GM12878 (cell line): ENCODE measurements around the gene AQP2. TPM values are rescaled to one million over a fixed set of nuclear protein-coding genes. Genes with fewer than 3 reads are reported as not detected.

Experiments
- ATAC-seq: fragments of 200-7000 bp; cut with Tn5 transposase; 3 replicates; pipeline ENCODE4 v1.9.1; 2020; ENCODE audit warnings: mild to moderate bottlenecking, moderate library complexity
- BruUV-seq: library from RNA; stranded (reverse); fragments of 400-500 nt; replicated peaks from 2 replicates; lab custom pipeline; 2021; lab: Mats Ljungman, UMichigan
- CTCF ChIA-PET: fragments of 300-600 bp; sonication (Branson Sonifier 250); formaldehyde crosslinking; extraction: SDS; loops from one replicate; lab custom pipeline; 2021; ENCODE audit warnings: inconsistent platforms; lab: Yijun Ruan, JAX
- POLR2A ChIA-PET: fragments of 350-600 bp; formaldehyde crosslinking; extraction: SDS; loops from one replicate; lab custom pipeline; 2021; ENCODE audit warnings: inconsistent platforms; lab: Charles Lee
- RAD21 ChIA-PET: fragments of 300-600 bp; sonication (Branson Sonifier 250); formaldehyde crosslinking; loops from one replicate; lab custom pipeline; 2023; ENCODE audit warnings: antibody characterized with exemption; ENCODE audit not compliant: unreplicated experiment; lab: Charles Lee
- SMC1A ChIA-PET: fragments of 300-600 bp; sonication (Branson Sonifier 250); formaldehyde crosslinking; loops from one replicate; lab custom pipeline; 2023; ENCODE audit not compliant: unreplicated experiment, uncharacterized antibody; lab: Charles Lee
- DNase-seq: peaks from one replicate; pipeline ENCODE4 v3.0.0-alpha.2; 2011; ENCODE audit warnings: low read depth, low spot score
- FAIRE-seq: peaks from 3 replicates; lab custom pipeline; 2011; peaks lifted over from hg19 to GRCh38; lab: Jason Lieb, UNC
- H2AFZ ChIP-seq: 2 replicates; pipeline ENCODE4 v1.6.0; 2011; ENCODE audit warnings: low read depth, low read length, control low read depth; ENCODE audit not compliant: control insufficient read depth
- H3K27ac ChIP-seq: 2 replicates; pipeline ENCODE4 v1.5.1; 2011; ENCODE audit warnings: control low read depth; ENCODE audit not compliant: control insufficient read depth, insufficient read depth
- H3K27me3 ChIP-seq, 2 experiments: replicated peaks in 1 of 2; 2 replicates each; pipeline versions ENCODE4 v1.6.0 to v1.6.1; 2011; ENCODE audit warnings: low read length in 1 of 2; ENCODE audit not compliant: control insufficient read depth in 2 of 2, insufficient read depth in 2 of 2
- H3K36me3 ChIP-seq, 2 experiments: 2 replicates each; pipeline ENCODE4 v1.5.1; 2011; ENCODE audit warnings: low read length in 1 of 2; ENCODE audit not compliant: control insufficient read depth in 2 of 2, insufficient read depth in 2 of 2
- H3K4me1 ChIP-seq: 2 replicates; pipeline ENCODE4 v1.6.1; 2011; ENCODE audit warnings: mild to moderate bottlenecking, low read length, moderate library complexity, mixed read lengths; ENCODE audit not compliant: control insufficient read depth, insufficient read depth
- H3K4me2 ChIP-seq: 2 replicates; pipeline ENCODE4 v1.6.0; 2011; ENCODE audit warnings: control low read depth; ENCODE audit not compliant: control insufficient read depth, insufficient read depth
- H3K4me3 ChIP-seq: fragments of 200-600 bp; sonication (generic); 2 replicates; pipeline ENCODE4 v1.5.1; 2016
- H3K79me2 ChIP-seq: 2 replicates; pipeline ENCODE4 v1.6.0; 2011; ENCODE audit warnings: low read length; ENCODE audit not compliant: control insufficient read depth, insufficient read depth
- H3K9ac ChIP-seq: 2 replicates; pipeline ENCODE4 v1.8.0; 2011; ENCODE audit warnings: low read length, control low read depth, mixed read lengths; ENCODE audit not compliant: control insufficient read depth, insufficient read depth
- H3K9me3 ChIP-seq: replicated peaks from 3 replicates; pipeline ENCODE4 v1.5.1; 2011; ENCODE audit warnings: mild to moderate bottlenecking, low read length; ENCODE audit not compliant: control insufficient read depth, insufficient read depth
- H4K20me1 ChIP-seq: 2 replicates; pipeline ENCODE4 v1.6.0; 2011; ENCODE audit not compliant: control insufficient read depth, insufficient read depth
- BHLHE40 ChIP-seq, 2 experiments: fragments of 450-650 bp in 1 of 2; IDR thresholded peaks; 2 replicates each; pipeline ENCODE4 v1.6.1; 2011 to 2017; ENCODE audit warnings: low read depth in 2 of 2, borderline replicate concordance in 1 of 2, improper control_type of control experiment in 1 of 2, low read length in 1 of 2, mild to moderate bottlenecking in 1 of 2
- EZH2 ChIP-seq: IDR thresholded peaks from 2 replicates; pipeline ENCODE4 v1.6.1; 2012; ENCODE audit warnings: low read depth, mild to moderate bottlenecking, control low read depth, inconsistent platforms, low read length, borderline replicate concordance; ENCODE audit not compliant: control insufficient read depth
- NFXL1 ChIP-seq: fragments of 450-650 bp; IDR thresholded peaks from 2 replicates; pipeline ENCODE4 v1.6.1; 2017; ENCODE audit warnings: antibody characterized with exemption, mild to moderate bottlenecking, borderline replicate concordance
- NFYA ChIP-seq: IDR thresholded peaks from 2 replicates; pipeline ENCODE4 v1.6.1; 2011; ENCODE audit warnings: low read depth, mild to moderate bottlenecking, low read length, improper control_type of control experiment, borderline replicate concordance
- RAD21 ChIP-seq: IDR thresholded peaks from 2 replicates; pipeline ENCODE4 v1.6.1; 2011; ENCODE audit warnings: mild to moderate bottlenecking, low read depth, low read length, moderate library complexity; ENCODE audit not compliant: insufficient read depth
- TCF7 ChIP-seq: IDR thresholded peaks from 2 replicates; pipeline ENCODE4 v1.6.1; 2014; ENCODE audit warnings: antibody characterized with exemption, borderline replicate concordance
- WGBS: methylation state at CpG from one replicate; pipeline ENCODE4 v1.1.6; 2016; ENCODE audit warnings: low lambda C conversion rate; ENCODE audit not compliant: insufficient replicate concordance, insufficient coverage; ENCODE audit errors: missing lambda C conversion rate; 5-methylcytosine and 5-hydroxymethylcytosine counted together
- in situ Hi-C: fragments of 300-500 bp; cut with MboI; formaldehyde crosslinking; loops from 9 replicates; pipeline ENCODE4 v1.14.3; 2018; ENCODE audit warnings: mixed read lengths
- intact Hi-C: fragments of 100-400 bp; cut with micrococcal nuclease; formaldehyde crosslinking; loops from one replicate; pipeline ENCODE4 v1.14.2; 2022; ENCODE audit not compliant: unreplicated experiment
- polyA plus RNA-seq, 11 experiments: library from polyadenylated mRNA; depleted of rRNA in 4 of 11; unstranded in 6 of 11; stranded (reverse) in 5 of 11; fragments of >200 nt; fragmentation: Nextera tagmentation in 4 of 11; fragmentation: Illumina TruSeq in 1 of 11; extraction: Ambion mirVana in 4 of 11; extraction: Trizol in 1 of 11; gene quantifications; 1 replicate in 1 of 11; 2 replicates in 10 of 11; pipeline versions ENCODE4 v1.2.1 to v1.2.3, GENCODE V29; 2011 to 2016; ENCODE audit warnings: inconsistent platforms in 2 of 11, missing spikeins in 2 of 11, low read depth in 1 of 11
- total RNA-seq, 4 experiments: library from RNA; depleted of rRNA in 3 of 4; stranded (reverse); fragments of >200 nt in 3 of 4; fragmentation: Illumina TruSeq in 1 of 4; extraction: Trizol in 1 of 4; gene quantifications; 2 replicates each; pipeline versions ENCODE4 v1.2.1 to v1.2.3, GENCODE V29; 2013 to 2021
- TF ChIP-seq, protein P1 (sequence below): fragments of 450-650 bp; IDR thresholded peaks from 2 replicates; pipeline ENCODE4 v1.6.1; 2016; ENCODE audit warnings: mild to moderate bottlenecking
- TF ChIP-seq, protein P2 (sequence below): fragments of 450-650 bp; IDR thresholded peaks from 2 replicates; pipeline ENCODE4 v1.6.1; 2018; ENCODE audit warnings: borderline replicate concordance, mild to moderate bottlenecking; ENCODE audit not compliant: partially characterized antibody
- TF ChIP-seq, protein P3 (sequence below): fragments of 450-650 bp; formaldehyde crosslinking; IDR thresholded peaks from 2 replicates; pipeline ENCODE4 v1.4.0; 2020; ENCODE audit warnings: mild to moderate bottlenecking, moderate library complexity
- TF ChIP-seq, protein P4 (sequence below): fragments of 450-650 bp; IDR thresholded peaks from 2 replicates; pipeline ENCODE4 v1.6.1; 2016; ENCODE audit warnings: mild to moderate bottlenecking, moderate library complexity, borderline replicate concordance

The AQP2 gene
- total and polyA plus RNA-seq, 10 of the 15 experiments (the other 5 are each of a cell fraction or from before 2014, with no cell fraction given), result not detected

DNA sequence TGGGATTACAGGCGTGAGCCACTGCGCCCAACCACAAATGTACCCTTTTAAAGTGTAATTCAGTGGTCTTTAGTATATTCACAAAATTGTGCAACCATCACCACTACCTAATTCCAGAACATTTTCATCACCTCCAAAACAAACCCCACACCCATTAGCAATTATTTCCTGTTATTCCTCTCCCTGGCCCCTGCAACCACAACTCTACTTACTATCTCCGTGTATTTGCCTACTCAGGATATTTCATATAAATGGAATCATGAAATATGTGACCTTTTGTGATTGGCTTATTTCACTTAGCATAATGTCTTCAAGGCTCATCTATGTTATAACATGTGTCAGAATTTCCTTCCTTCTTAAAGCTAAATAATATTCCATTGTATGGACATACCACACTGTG lies 16.0 kb upstream of the AQP2 start:
- no peak overlapping the region for H2AFZ ChIP-seq
- 74% methylated on average over 3 of the region's 3 CpGs for WGBS
- BruUV-seq, result no TSS peak
- FAIRE-seq (no peak), DNase-seq (no peak), ATAC-seq (no peak)
- H3K36me3 ChIP-seq, result no peaks in the 10 kb centered on the region
- in situ Hi-C loops (no loop called here), intact Hi-C loops (no loop called here)
- no peak overlapping the region for H3K27ac ChIP-seq
- H3K4me2 ChIP-seq, result no peak overlapping the region
- ChIA-PET RAD21 (no interaction called here), CTCF (interaction anchor here (1.3 to 1.9 kb wide), 2 partner anchors 11 to 72 kb away, joined by 3 to 6 read pairs; no protein-coding TSS in a partner anchor), POLR2A (no interaction called here), SMC1A (no interaction called here)
- H3K79me2 ChIP-seq, result no peaks in the 10 kb centered on the region
- H3K4me1 ChIP-seq, result no peaks in the 10 kb centered on the region
- no peaks in the 10 kb centered on the region for H4K20me1 ChIP-seq
- no peaks in the 10 kb centered on the region; a peak in 1 of 4 replicates for H3K27me3 ChIP-seq
- H3K9me3 ChIP-seq, result no peaks in the 10 kb centered on the region
- no peak overlapping the region for H3K4me3 ChIP-seq
- no peak overlapping the region for H3K9ac ChIP-seq
- TF ChIP-seq EZH2, result no peak
- TF ChIP-seq BHLHE40 (IDR thresholded peaks at IDR 0.05; ENCODE audit: borderline replicate concordance in 1 of 2, low read depth in 2 of 2, low read length in 1 of 2), result no peak
- no peak for TF ChIP-seq NFXL1
- TF ChIP-seq RAD21, result no peak
- TF ChIP-seq, protein P1, sequence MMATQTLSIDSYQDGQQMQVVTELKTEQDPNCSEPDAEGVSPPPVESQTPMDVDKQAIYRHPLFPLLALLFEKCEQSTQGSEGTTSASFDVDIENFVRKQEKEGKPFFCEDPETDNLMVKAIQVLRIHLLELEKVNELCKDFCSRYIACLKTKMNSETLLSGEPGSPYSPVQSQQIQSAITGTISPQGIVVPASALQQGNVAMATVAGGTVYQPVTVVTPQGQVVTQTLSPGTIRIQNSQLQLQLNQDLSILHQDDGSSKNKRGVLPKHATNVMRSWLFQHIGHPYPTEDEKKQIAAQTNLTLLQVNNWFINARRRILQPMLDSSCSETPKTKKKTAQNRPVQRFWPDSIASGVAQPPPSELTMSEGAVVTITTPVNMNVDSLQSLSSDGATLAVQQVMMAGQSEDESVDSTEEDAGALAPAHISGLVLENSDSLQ, result no peak
- TF ChIP-seq, protein P2, sequence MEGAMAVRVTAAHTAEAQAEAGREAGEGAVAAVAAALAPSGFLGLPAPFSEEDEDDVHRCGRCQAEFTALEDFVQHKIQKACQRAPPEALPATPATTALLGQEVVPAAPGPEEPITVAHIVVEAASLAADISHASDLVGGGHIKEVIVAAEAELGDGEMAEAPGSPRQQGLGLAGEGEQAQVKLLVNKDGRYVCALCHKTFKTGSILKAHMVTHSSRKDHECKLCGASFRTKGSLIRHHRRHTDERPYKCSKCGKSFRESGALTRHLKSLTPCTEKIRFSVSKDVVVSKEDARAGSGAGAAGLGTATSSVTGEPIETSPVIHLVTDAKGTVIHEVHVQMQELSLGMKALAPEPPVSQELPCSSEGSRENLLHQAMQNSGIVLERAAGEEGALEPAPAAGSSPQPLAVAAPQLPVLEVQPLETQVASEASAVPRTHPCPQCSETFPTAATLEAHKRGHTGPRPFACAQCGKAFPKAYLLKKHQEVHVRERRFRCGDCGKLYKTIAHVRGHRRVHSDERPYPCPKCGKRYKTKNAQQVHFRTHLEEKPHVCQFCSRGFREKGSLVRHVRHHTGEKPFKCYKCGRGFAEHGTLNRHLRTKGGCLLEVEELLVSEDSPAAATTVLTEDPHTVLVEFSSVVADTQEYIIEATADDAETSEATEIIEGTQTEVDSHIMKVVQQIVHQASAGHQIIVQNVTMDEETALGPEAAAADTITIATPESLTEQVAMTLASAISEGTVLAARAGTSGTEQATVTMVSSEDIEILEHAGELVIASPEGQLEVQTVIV, result no peak
- TF ChIP-seq NFYA, result no peak
- no peak for TF ChIP-seq TCF7
- TF ChIP-seq, protein P3, sequence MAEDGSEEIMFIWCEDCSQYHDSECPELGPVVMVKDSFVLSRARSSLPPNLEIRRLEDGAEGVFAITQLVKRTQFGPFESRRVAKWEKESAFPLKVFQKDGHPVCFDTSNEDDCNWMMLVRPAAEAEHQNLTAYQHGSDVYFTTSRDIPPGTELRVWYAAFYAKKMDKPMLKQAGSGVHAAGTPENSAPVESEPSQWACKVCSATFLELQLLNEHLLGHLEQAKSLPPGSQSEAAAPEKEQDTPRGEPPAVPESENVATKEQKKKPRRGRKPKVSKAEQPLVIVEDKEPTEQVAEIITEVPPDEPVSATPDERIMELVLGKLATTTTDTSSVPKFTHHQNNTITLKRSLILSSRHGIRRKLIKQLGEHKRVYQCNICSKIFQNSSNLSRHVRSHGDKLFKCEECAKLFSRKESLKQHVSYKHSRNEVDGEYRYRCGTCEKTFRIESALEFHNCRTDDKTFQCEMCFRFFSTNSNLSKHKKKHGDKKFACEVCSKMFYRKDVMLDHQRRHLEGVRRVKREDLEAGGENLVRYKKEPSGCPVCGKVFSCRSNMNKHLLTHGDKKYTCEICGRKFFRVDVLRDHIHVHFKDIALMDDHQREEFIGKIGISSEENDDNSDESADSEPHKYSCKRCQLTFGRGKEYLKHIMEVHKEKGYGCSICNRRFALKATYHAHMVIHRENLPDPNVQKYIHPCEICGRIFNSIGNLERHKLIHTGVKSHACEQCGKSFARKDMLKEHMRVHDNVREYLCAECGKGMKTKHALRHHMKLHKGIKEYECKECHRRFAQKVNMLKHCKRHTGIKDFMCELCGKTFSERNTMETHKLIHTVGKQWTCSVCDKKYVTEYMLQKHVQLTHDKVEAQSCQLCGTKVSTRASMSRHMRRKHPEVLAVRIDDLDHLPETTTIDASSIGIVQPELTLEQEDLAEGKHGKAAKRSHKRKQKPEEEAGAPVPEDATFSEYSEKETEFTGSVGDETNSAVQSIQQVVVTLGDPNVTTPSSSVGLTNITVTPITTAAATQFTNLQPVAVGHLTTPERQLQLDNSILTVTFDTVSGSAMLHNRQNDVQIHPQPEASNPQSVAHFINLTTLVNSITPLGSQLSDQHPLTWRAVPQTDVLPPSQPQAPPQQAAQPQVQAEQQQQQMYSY (CRISPR knock-in tag), result no peak
- TF ChIP-seq, protein P4, sequence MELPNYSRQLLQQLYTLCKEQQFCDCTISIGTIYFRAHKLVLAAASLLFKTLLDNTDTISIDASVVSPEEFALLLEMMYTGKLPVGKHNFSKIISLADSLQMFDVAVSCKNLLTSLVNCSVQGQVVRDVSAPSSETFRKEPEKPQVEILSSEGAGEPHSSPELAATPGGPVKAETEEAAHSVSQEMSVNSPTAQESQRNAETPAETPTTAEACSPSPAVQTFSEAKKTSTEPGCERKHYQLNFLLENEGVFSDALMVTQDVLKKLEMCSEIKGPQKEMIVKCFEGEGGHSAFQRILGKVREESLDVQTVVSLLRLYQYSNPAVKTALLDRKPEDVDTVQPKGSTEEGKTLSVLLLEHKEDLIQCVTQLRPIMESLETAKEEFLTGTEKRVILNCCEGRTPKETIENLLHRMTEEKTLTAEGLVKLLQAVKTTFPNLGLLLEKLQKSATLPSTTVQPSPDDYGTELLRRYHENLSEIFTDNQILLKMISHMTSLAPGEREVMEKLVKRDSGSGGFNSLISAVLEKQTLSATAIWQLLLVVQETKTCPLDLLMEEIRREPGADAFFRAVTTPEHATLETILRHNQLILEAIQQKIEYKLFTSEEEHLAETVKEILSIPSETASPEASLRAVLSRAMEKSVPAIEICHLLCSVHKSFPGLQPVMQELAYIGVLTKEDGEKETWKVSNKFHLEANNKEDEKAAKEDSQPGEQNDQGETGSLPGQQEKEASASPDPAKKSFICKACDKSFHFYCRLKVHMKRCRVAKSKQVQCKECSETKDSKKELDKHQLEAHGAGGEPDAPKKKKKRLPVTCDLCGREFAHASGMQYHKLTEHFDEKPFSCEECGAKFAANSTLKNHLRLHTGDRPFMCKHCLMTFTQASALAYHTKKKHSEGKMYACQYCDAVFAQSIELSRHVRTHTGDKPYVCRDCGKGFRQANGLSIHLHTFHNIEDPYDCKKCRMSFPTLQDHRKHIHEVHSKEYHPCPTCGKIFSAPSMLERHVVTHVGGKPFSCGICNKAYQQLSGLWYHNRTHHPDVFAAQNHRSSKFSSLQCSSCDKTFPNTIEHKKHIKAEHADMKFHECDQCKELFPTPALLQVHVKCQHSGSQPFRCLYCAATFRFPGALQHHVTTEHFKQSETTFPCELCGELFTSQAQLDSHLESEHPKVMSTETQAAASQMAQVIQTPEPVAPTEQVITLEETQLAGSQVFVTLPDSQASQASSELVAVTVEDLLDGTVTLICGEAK, result no peak
